Vagina (tissue), 2 donors: ENCODE results near the gene DPY19L1. TPM values are rescaled to one million over a fixed set of nuclear protein-coding genes. Genes with fewer than 3 reads are reported as not detected.
"Not testable (repeated sequence)": the region's sequence is repeated elsewhere in the genome, so short reads cannot be mapped to it uniquely, and the experiment has no call there.

Source experiments
- DNase-seq, 2 donors: peaks; one replicate each; pipeline ENCODE4 v3.0.0-alpha.2; 2017; ENCODE audit errors: extremely low spot score in 2 of 2
- H3K27ac ChIP-seq: fragments of 200-600 bp; sonication (generic); one replicate; pipeline ENCODE4 v1.5.1; 2019
- H3K27me3 ChIP-seq: fragments of 200-600 bp; sonication (generic); one replicate; pipeline ENCODE4 v1.5.1; 2019
- H3K36me3 ChIP-seq, 2 donors: fragments of 200-600 bp; sonication (generic); one replicate each; pipeline ENCODE4 v1.5.1; 2017 to 2019
- H3K4me1 ChIP-seq: fragments of 200-600 bp; sonication (generic); one replicate; pipeline ENCODE4 v1.5.1; 2019
- H3K4me3 ChIP-seq, 2 donors: fragments of 200-600 bp; sonication (generic); 1 replicate in 1 of 2; 2 replicates in 1 of 2; pipeline ENCODE4 v1.5.1; 2016 to 2019
- H3K9me3 ChIP-seq: fragments of 200-600 bp; sonication (generic); one replicate; pipeline ENCODE4 v1.5.1; 2019
- CTCF ChIP-seq, 3 experiments: fragments of 450-650 bp in 2 of 3; fragments of 200-600 bp in 1 of 3; sonication (generic) in 1 of 3; IDR thresholded peaks; one replicate each; pipeline ENCODE4 v1.5.1; 2017 to 2019; ENCODE audit warnings: antibody characterized with exemption in 3 of 3, mild to moderate bottlenecking in 2 of 3, moderate library complexity in 2 of 3
- POLR2A ChIP-seq, 2 donors: fragments of 450-650 bp; IDR thresholded peaks; one replicate each; pipeline ENCODE4 v1.6.1; 2017; ENCODE audit warnings: antibody characterized with exemption in 2 of 2, mild to moderate bottlenecking in 2 of 2, moderate library complexity in 2 of 2
- POLR2AphosphoS5 ChIP-seq, 2 donors: sonication (generic); formaldehyde crosslinking; IDR thresholded peaks; one replicate each; pipeline ENCODE4 v1.9.0; 2017; ENCODE audit warnings: antibody characterized with exemption in 2 of 2, mild to moderate bottlenecking in 2 of 2, low read depth in 1 of 2; ENCODE audit not compliant: insufficient read depth in 1 of 2
- intact Hi-C: fragments of 100-400 bp; cut with DNase I; formaldehyde crosslinking; loops from one replicate; pipeline ENCODE4 v1.15.1; 2023
- total RNA-seq: library from RNA; depleted of rRNA; stranded (reverse); fragments of >200 nt; gene quantifications from one replicate; pipeline ENCODE4 v1.2.3, GENCODE V29; 2016

DPY19L1 gene
- total RNA-seq, 1 donor from 2014 or later = 11.3 TPM

GRCh38 chr7:34995757-34996156 lies 41.5 kb downstream of the DPY19L1 start:
- H3K4me3 ChIP-seq = no peak overlapping the region
- no peak for DNase-seq
- no peaks in the 10 kb centered on the region for H3K36me3 ChIP-seq
- TF ChIP-seq POLR2AphosphoS5 (IDR thresholded peaks at IDR 0.05; ENCODE audit: insufficient read depth in 1 of 2, low read depth in 1 of 2) = no peak
- no peak for TF ChIP-seq CTCF (IDR thresholded peaks at IDR 0.05)
- H3K9me3 ChIP-seq = no peaks in the 10 kb centered on the region
- H3K27ac ChIP-seq = no peak overlapping the region
- no peaks in the 10 kb centered on the region for H3K27me3 ChIP-seq
- H3K4me1 ChIP-seq = no peaks in the 10 kb centered on the region
- intact Hi-C loops = no loop called here

GRCh38 chr7:34991938-34992840 lies 45.1 kb downstream of the DPY19L1 start:
- Histone ChIP-seq H3K4me1 (no peaks in the 10 kb centered on the region), H3K27ac (no peak overlapping the region), H3K27me3 (no peaks in the 10 kb centered on the region), H3K9me3 (no peaks in the 10 kb centered on the region), H3K36me3 (no peaks in the 10 kb centered on the region), H3K4me3 (no peak overlapping the region)
- DNase-seq = no peak
- TF ChIP-seq POLR2A (IDR thresholded peaks at IDR 0.05) = no peak
- no peak for TF ChIP-seq POLR2AphosphoS5 (IDR thresholded peaks at IDR 0.05; ENCODE audit: insufficient read depth in 1 of 2, low read depth in 1 of 2)
- no peak for TF ChIP-seq CTCF (IDR thresholded peaks at IDR 0.05)
- intact Hi-C loops = no loop called here

GRCh38 chr7:34988442-34989125 lies 48.7 kb downstream of the DPY19L1 start:
- H3K27me3 ChIP-seq, H3K4me1 ChIP-seq, DNase-seq, H3K36me3 ChIP-seq, H3K27ac ChIP-seq, H3K4me3 ChIP-seq, H3K9me3 ChIP-seq, intact Hi-C loops: not testable (repeated sequence)

- H3K4me1 ChIP-seq, intact Hi-C loops, DNase-seq, H3K4me3 ChIP-seq, H3K36me3 ChIP-seq, H3K27ac ChIP-seq, H3K9me3 ChIP-seq, H3K27me3 ChIP-seq: not testable (repeated sequence)
These were observed 52.1 kb downstream of the DPY19L1 start for GRCh38 chr7:34985155-34985554.

- DNase-seq, H3K4me1 ChIP-seq, H3K4me3 ChIP-seq, H3K27ac ChIP-seq, H3K9me3 ChIP-seq, intact Hi-C loops, H3K27me3 ChIP-seq, H3K36me3 ChIP-seq: not testable (repeated sequence)
These were observed 53.1 kb downstream of the DPY19L1 start for GRCh38 chr7:34984140-34984539.

GRCh38 chr7:34982371-34983019 lies 54.8 kb downstream of the DPY19L1 start:
- H3K36me3 ChIP-seq = no peaks in the 10 kb centered on the region
- H3K4me1 ChIP-seq = no peaks in the 10 kb centered on the region
- no peak for DNase-seq
- no peak overlapping the region for H3K27ac ChIP-seq
- intact Hi-C loops = no loop called here
- H3K9me3 ChIP-seq = no peaks in the 10 kb centered on the region
- H3K4me3 ChIP-seq = no peak overlapping the region
- H3K27me3 ChIP-seq = no peaks in the 10 kb centered on the region
- TF ChIP-seq CTCF (IDR thresholded peaks at IDR 0.05) (no peak), POLR2AphosphoS5 (IDR thresholded peaks at IDR 0.05; ENCODE audit: insufficient read depth in 1 of 2, low read depth in 1 of 2) (no peak), POLR2A (IDR thresholded peaks at IDR 0.05) (no peak)

- H3K27ac ChIP-seq, H3K27me3 ChIP-seq, DNase-seq, H3K36me3 ChIP-seq, H3K4me1 ChIP-seq, H3K9me3 ChIP-seq, H3K4me3 ChIP-seq, intact Hi-C loops: not testable (repeated sequence)
These were observed 58.2 kb downstream of the DPY19L1 start for GRCh38 chr7:34979124-34979523.
